ENCODE data around the gene DHRSX.

The DHRSX gene

GRCh38 chrX:2404776-2405175 is 96.0 kb downstream of the DHRSX start:
- Histone ChIP-seq H3K4me1 (ENCODE audit: control insufficient read depth, low read length) (no peaks in the 10 kb centered on the region), H3K79me2 (ENCODE audit: control insufficient read depth, low read length) (no peaks in the 10 kb centered on the region), H3F3A (ENCODE audit: control insufficient read depth, insufficient read depth) (no peaks in the 10 kb centered on the region), H4K20me1 (ENCODE audit: control insufficient read depth, insufficient read depth, low read depth, low read length) (no peaks in the 10 kb centered on the region), H3K27ac (ENCODE audit: low read depth, low read length) (no peak overlapping the region), H3K36me3 (ENCODE audit: control insufficient read depth, low read length) (peaks cover 13% of the 10 kb centered on the region), H3K9me2 (replicated peaks; ENCODE audit: control insufficient read depth, low read length) (no peaks in the 10 kb centered on the region), H3K4me2 (ENCODE audit: low read length) (no peak overlapping the region), H3K9me3 (ENCODE audit: control insufficient read depth, insufficient read depth, low read length) (peaks cover 6% of the 10 kb centered on the region; the same call in 1 of the 2 replicates), H3K27me3 (ENCODE audit: control insufficient read depth, low read length) (no peaks in the 10 kb centered on the region), H3K4me3 (ENCODE audit: low read length) (no peak overlapping the region)
- no peak for TF ChIP-seq CTCF (IDR thresholded peaks at IDR 0.05; ENCODE audit: low read depth, low read length, poor library complexity, severe bottlenecking)

GRCh38 chrX:2402361-2402690 is 98.5 kb downstream of the DHRSX start:
- Histone ChIP-seq H3K27me3 (ENCODE audit: control insufficient read depth, low read length) (no peaks in the 10 kb centered on the region), H3K4me2 (ENCODE audit: low read length) (no peak overlapping the region), H3K79me2 (ENCODE audit: control insufficient read depth, low read length) (no peaks in the 10 kb centered on the region), H3K9me3 (ENCODE audit: control insufficient read depth, insufficient read depth, low read length) (peaks cover 3% of the 10 kb centered on the region; the same call in 1 of the 2 replicates), H3K27ac (ENCODE audit: low read depth, low read length) (no peak overlapping the region), H3K4me3 (ENCODE audit: low read length) (no peak overlapping the region), H3K9me2 (replicated peaks; ENCODE audit: control insufficient read depth, low read length) (no peaks in the 10 kb centered on the region), H4K20me1 (ENCODE audit: control insufficient read depth, insufficient read depth, low read depth, low read length) (no peaks in the 10 kb centered on the region), H3F3A (ENCODE audit: control insufficient read depth, insufficient read depth) (no peaks in the 10 kb centered on the region), H3K4me1 (ENCODE audit: control insufficient read depth, low read length) (no peaks in the 10 kb centered on the region), H3K36me3 (ENCODE audit: control insufficient read depth, low read length) (peaks cover 6% of the 10 kb centered on the region)
- TF ChIP-seq CTCF (IDR thresholded peaks at IDR 0.05; ENCODE audit: low read depth, low read length, poor library complexity, severe bottlenecking) (no peak), EZH2phosphoT487 (IDR thresholded peaks at IDR 0.05; ENCODE audit: borderline replicate concordance, low read length) (no peak)

- H3K4me1 ChIP-seq (ENCODE audit: control insufficient read depth, low read length) = no peaks in the 10 kb centered on the region
- no peaks in the 10 kb centered on the region for H3K9me3 ChIP-seq (ENCODE audit: control insufficient read depth, insufficient read depth, low read length)
- no peaks in the 10 kb centered on the region for H4K20me1 ChIP-seq (ENCODE audit: control insufficient read depth, insufficient read depth, low read depth, low read length)
- H3K9me2 ChIP-seq (replicated peaks; ENCODE audit: control insufficient read depth, low read length) = no peaks in the 10 kb centered on the region
- H3K4me3 ChIP-seq (ENCODE audit: low read length) = no peak overlapping the region
- no peaks in the 10 kb centered on the region for H3K27me3 ChIP-seq (ENCODE audit: control insufficient read depth, low read length)
- peaks cover under 1% of the 10 kb centered on the region; the same call in 1 of the 2 replicates for H3K36me3 ChIP-seq (ENCODE audit: control insufficient read depth, low read length)
- H3K79me2 ChIP-seq (ENCODE audit: control insufficient read depth, low read length) = no peaks in the 10 kb centered on the region
- H3F3A ChIP-seq (ENCODE audit: control insufficient read depth, insufficient read depth) = no peaks in the 10 kb centered on the region
- TF ChIP-seq EZH2phosphoT487 (IDR thresholded peaks at IDR 0.05; ENCODE audit: borderline replicate concordance, low read length) (no peak), CTCF (IDR thresholded peaks at IDR 0.05; ENCODE audit: low read depth, low read length, poor library complexity, severe bottlenecking) (no peak)
- H3K27ac ChIP-seq (ENCODE audit: low read depth, low read length) = no peak overlapping the region
- H3K4me2 ChIP-seq (ENCODE audit: low read length) = no peak overlapping the region
Observed at GRCh38 chrX:2401590-2402360, 99.0 kb downstream of the DHRSX start.
